ENCODE results near the gene ASB4.

DNA sequence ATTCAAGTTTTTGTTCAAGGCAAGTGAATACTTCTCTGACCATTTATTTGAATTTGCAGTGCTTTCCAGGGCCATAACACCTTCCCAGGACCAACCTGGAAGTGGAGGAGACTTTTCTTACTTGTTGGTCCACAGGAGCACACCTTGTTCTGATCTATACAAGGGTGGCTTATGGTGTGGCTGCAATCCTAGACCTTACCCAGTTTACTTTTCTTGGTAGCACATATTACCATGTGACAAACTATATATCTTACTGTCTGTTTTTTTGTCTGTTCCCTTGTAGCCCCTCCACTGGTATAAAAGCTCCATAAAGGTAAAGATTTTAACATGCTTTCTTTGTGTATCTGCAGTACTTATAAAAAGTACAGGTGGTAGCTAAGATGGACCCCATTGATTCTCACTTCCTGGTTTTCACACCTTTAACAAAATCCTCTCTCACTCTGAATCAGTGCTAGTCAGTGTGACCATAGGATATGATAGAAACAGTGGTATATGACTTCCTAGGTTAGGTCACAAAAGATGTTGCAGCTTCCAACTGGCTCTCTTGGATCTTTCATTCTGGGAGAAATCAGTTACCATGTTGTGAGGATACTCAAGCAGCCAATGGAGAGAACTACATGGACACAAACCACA, 5.6 kb upstream of the ASB4 start:
- TF ChIP-seq, protein P1, sequence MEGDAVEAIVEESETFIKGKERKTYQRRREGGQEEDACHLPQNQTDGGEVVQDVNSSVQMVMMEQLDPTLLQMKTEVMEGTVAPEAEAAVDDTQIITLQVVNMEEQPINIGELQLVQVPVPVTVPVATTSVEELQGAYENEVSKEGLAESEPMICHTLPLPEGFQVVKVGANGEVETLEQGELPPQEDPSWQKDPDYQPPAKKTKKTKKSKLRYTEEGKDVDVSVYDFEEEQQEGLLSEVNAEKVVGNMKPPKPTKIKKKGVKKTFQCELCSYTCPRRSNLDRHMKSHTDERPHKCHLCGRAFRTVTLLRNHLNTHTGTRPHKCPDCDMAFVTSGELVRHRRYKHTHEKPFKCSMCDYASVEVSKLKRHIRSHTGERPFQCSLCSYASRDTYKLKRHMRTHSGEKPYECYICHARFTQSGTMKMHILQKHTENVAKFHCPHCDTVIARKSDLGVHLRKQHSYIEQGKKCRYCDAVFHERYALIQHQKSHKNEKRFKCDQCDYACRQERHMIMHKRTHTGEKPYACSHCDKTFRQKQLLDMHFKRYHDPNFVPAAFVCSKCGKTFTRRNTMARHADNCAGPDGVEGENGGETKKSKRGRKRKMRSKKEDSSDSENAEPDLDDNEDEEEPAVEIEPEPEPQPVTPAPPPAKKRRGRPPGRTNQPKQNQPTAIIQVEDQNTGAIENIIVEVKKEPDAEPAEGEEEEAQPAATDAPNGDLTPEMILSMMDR (conservative IDR thresholded peaks at IDR 0.05) = no peak
- TF ChIP-seq EZH2 (IDR thresholded peaks at IDR 0.05; ENCODE audit: low read depth) = no peak
